Activated naive CD8-positive, alpha-beta T cell (primary cell): ENCODE data around the gene NPAS2.

Source experiments
- H3K27ac Mint-ChIP-seq: one replicate; pipeline ENCODE4 v1.8.0; 2021; ENCODE audit warnings: mixed read lengths
- H3K27me3 Mint-ChIP-seq: one replicate; pipeline ENCODE4 v1.8.0; 2021; ENCODE audit warnings: mixed read lengths
- H3K36me3 Mint-ChIP-seq: one replicate; pipeline ENCODE4 v1.8.0; 2021; ENCODE audit warnings: mixed read lengths
- H3K4me1 Mint-ChIP-seq: one replicate; pipeline ENCODE4 v1.8.0; 2021; ENCODE audit warnings: low read depth, mixed read lengths
- H3K4me3 Mint-ChIP-seq: one replicate; pipeline ENCODE4 v1.8.0; 2021; ENCODE audit warnings: mild to moderate bottlenecking, mixed read lengths
- H3K9me3 Mint-ChIP-seq: one replicate; pipeline ENCODE4 v1.8.0; 2021; ENCODE audit warnings: low read depth, mixed read lengths

The NPAS2 gene

DNA sequence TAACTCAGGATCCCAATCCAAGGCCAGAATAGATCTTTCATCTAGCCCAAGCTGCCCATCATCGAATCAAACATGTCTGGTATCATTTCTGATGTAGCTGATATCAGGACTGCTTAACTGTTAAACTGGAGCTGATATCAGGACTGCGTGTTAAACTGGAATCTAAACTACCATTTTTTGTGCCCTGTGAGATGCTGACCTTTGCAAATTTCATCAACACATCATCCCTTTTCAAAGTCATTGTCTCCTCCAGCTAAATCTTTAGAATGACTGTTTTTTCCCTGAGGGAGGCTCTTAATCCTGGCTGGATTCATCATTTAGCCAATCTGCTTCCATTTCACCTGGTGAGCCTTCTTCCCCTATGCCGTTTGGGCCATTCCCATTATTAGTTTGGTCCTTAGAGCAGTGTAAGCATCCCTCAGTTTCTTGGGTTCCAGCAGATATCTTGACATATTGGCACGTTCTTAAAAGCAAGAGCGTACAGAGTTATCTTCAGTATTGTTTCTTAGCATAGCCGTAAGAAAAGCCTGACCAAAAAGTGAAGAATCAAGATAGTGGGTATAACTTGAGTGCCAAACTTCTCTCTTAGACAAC lies 194.4 kb downstream of the NPAS2 start:
- H3K36me3 Mint-ChIP-seq: peaks cover 3% of the 10 kb centered on the region
- H3K27me3 Mint-ChIP-seq: no peaks in the 10 kb centered on the region
- H3K4me1 Mint-ChIP-seq: peaks cover 11% of the 10 kb centered on the region
- no peak overlapping the region for H3K4me3 Mint-ChIP-seq
- no peak overlapping the region for H3K27ac Mint-ChIP-seq
- H3K9me3 Mint-ChIP-seq: no peaks in the 10 kb centered on the region

- no peak overlapping the region for H3K4me3 Mint-ChIP-seq
- peaks cover 3% of the 10 kb centered on the region for H3K4me1 Mint-ChIP-seq
- H3K9me3 Mint-ChIP-seq: no peaks in the 10 kb centered on the region
- no peaks in the 10 kb centered on the region for H3K27me3 Mint-ChIP-seq
- H3K27ac Mint-ChIP-seq: no peak overlapping the region
- peaks cover 3% of the 10 kb centered on the region for H3K36me3 Mint-ChIP-seq
Measured at GRCh38 chr2:101017371-101017770, 197.4 kb downstream of the NPAS2 start.

- Mint-ChIP-seq H3K27me3 (no peaks in the 10 kb centered on the region), H3K27ac (no peak overlapping the region), H3K36me3 (no peaks in the 10 kb centered on the region), H3K9me3 (no peaks in the 10 kb centered on the region), H3K4me1 (no peaks in the 10 kb centered on the region), H3K4me3 (no peak overlapping the region)
Measured at GRCh38 chr2:101018934-101019333, 199.0 kb downstream of the NPAS2 start.

DNA sequence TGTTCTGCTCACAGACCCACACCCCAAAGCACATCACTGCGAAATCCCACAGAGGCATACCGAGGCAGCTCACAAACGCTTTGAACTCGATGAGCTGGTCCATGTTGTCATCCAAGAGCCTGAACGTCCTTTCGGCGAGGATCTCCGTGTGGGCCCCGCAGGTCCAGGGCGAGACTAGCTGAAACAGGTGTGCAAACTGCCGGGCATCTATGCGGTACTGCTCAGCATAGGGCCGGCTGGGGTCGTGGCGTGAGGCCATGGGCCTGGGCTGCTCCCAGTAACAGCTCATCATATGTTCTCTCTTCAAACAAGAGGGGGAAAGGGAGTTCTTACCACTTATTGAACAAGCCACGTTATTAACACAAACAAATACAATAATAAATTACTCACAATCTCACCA lies 202.3 kb downstream of the NPAS2 start:
- Mint-ChIP-seq H3K4me1 (no peaks in the 10 kb centered on the region), H3K27ac (no peak overlapping the region), H3K27me3 (no peaks in the 10 kb centered on the region), H3K4me3 (no peak overlapping the region), H3K9me3 (no peaks in the 10 kb centered on the region), H3K36me3 (no peaks in the 10 kb centered on the region)

GRCh38 chr2:101023327-101024107 lies 203.6 kb downstream of the NPAS2 start:
- H3K9me3 Mint-ChIP-seq: no peaks in the 10 kb centered on the region
- no peaks in the 10 kb centered on the region for H3K4me1 Mint-ChIP-seq
- H3K27ac Mint-ChIP-seq: no peak overlapping the region
- no peaks in the 10 kb centered on the region for H3K27me3 Mint-ChIP-seq
- no peak overlapping the region for H3K4me3 Mint-ChIP-seq
- H3K36me3 Mint-ChIP-seq: no peaks in the 10 kb centered on the region

DNA sequence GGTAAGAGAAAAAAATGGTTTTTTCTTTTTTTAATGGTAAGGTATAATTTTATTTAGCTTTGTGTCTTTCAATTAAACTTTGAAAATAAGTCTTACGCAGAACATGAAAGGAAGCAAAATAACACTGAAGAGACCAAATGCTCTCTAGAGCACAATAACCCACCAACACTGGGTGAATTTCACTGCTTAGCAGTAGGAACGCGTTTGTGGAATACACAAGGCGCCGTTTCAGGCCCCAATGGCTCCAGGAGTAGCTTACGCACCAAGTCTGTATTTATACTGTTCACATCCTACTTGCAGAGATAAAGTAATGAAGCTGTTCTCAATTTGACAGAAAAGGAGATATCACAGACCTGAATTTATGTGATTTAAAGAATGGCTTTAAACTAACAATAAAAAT lies 205.6 kb downstream of the NPAS2 start:
- H3K36me3 Mint-ChIP-seq: no peaks in the 10 kb centered on the region
- H3K27ac Mint-ChIP-seq: no peak overlapping the region
- no peaks in the 10 kb centered on the region for H3K27me3 Mint-ChIP-seq
- H3K4me1 Mint-ChIP-seq: no peaks in the 10 kb centered on the region
- no peak overlapping the region for H3K4me3 Mint-ChIP-seq
- no peaks in the 10 kb centered on the region for H3K9me3 Mint-ChIP-seq

- no peak overlapping the region for H3K4me3 Mint-ChIP-seq
- H3K36me3 Mint-ChIP-seq: no peaks in the 10 kb centered on the region
- no peak overlapping the region for H3K27ac Mint-ChIP-seq
- no peaks in the 10 kb centered on the region for H3K9me3 Mint-ChIP-seq
- no peaks in the 10 kb centered on the region for H3K4me1 Mint-ChIP-seq
- no peaks in the 10 kb centered on the region for H3K27me3 Mint-ChIP-seq
Measured at GRCh38 chr2:101026253-101026701, 206.3 kb downstream of the NPAS2 start.

DNA sequence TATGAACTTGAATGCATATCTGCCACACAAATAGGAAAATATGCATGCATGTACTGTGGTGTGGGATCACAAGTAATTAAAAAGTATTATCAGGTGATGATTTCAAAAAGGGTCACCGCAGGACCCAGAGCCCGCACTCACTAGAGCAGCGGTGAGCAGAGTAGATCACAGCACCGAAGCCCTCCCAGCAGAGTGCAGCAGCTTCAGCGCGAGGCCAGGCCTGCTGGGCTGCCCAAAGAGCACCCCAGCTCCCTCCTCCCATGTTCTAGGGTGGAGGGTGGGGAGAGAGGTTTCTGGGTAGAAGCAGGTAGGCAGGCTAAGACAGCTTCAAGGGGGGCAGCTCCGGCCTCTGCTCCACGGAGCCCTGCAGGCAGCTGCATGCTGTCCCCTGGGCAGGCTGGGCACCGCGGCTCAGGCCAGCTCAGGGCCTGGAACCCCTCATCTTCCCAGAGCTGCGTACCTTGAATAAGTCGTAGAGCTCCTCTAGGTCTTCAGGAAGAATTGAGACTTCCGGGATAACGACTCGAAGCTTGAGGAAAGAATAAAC lies 207.1 kb downstream of the NPAS2 start:
- Mint-ChIP-seq H3K36me3 (no peaks in the 10 kb centered on the region), H3K9me3 (no peaks in the 10 kb centered on the region), H3K4me3 (no peak overlapping the region), H3K27me3 (no peaks in the 10 kb centered on the region), H3K27ac (no peak overlapping the region), H3K4me1 (no peaks in the 10 kb centered on the region)

- Mint-ChIP-seq H3K27ac (no peak overlapping the region), H3K36me3 (no peaks in the 10 kb centered on the region), H3K4me3 (no peak overlapping the region), H3K9me3 (no peaks in the 10 kb centered on the region), H3K4me1 (no peaks in the 10 kb centered on the region), H3K27me3 (no peaks in the 10 kb centered on the region)
Measured at GRCh38 chr2:101027852-101028251, 207.9 kb downstream of the NPAS2 start.

- H3K9me3 Mint-ChIP-seq: no peaks in the 10 kb centered on the region
- H3K4me1 Mint-ChIP-seq: no peaks in the 10 kb centered on the region
- no peak overlapping the region for H3K27ac Mint-ChIP-seq
- no peak overlapping the region for H3K4me3 Mint-ChIP-seq
- H3K27me3 Mint-ChIP-seq: no peaks in the 10 kb centered on the region
- H3K36me3 Mint-ChIP-seq: no peaks in the 10 kb centered on the region
Measured at GRCh38 chr2:101030866-101031554, 211.1 kb downstream of the NPAS2 start.

- no peak overlapping the region for H3K27ac Mint-ChIP-seq
- no peaks in the 10 kb centered on the region for H3K36me3 Mint-ChIP-seq
- H3K4me1 Mint-ChIP-seq: no peaks in the 10 kb centered on the region
- no peaks in the 10 kb centered on the region for H3K27me3 Mint-ChIP-seq
- no peak overlapping the region for H3K4me3 Mint-ChIP-seq
- H3K9me3 Mint-ChIP-seq: no peaks in the 10 kb centered on the region
Measured at GRCh38 chr2:101032084-101032776, 212.3 kb downstream of the NPAS2 start.

GRCh38 chr2:101036562-101036961 lies 216.6 kb downstream of the NPAS2 start:
- no peaks in the 10 kb centered on the region for H3K36me3 Mint-ChIP-seq
- no peaks in the 10 kb centered on the region for H3K4me1 Mint-ChIP-seq
- no peaks in the 10 kb centered on the region for H3K9me3 Mint-ChIP-seq
- H3K27ac Mint-ChIP-seq: no peak overlapping the region
- no peaks in the 10 kb centered on the region for H3K27me3 Mint-ChIP-seq
- no peak overlapping the region for H3K4me3 Mint-ChIP-seq

- no peak overlapping the region for H3K4me3 Mint-ChIP-seq
- H3K27ac Mint-ChIP-seq: no peak overlapping the region
- H3K27me3 Mint-ChIP-seq: no peaks in the 10 kb centered on the region
- no peaks in the 10 kb centered on the region for H3K36me3 Mint-ChIP-seq
- H3K4me1 Mint-ChIP-seq: no peaks in the 10 kb centered on the region
- H3K9me3 Mint-ChIP-seq: no peaks in the 10 kb centered on the region
Measured at GRCh38 chr2:101037161-101037755, 217.3 kb downstream of the NPAS2 start.

GRCh38 chr2:101038455-101039255 lies 218.7 kb downstream of the NPAS2 start:
- no peak overlapping the region for H3K4me3 Mint-ChIP-seq
- H3K9me3 Mint-ChIP-seq: no peaks in the 10 kb centered on the region
- H3K4me1 Mint-ChIP-seq: no peaks in the 10 kb centered on the region
- no peaks in the 10 kb centered on the region for H3K36me3 Mint-ChIP-seq
- no peaks in the 10 kb centered on the region for H3K27me3 Mint-ChIP-seq
- no peak overlapping the region for H3K27ac Mint-ChIP-seq
